ENCODE data around the gene COX10. TPM values are rescaled to one million over a fixed set of nuclear protein-coding genes. Genes with fewer than 3 reads are reported as not detected.
A peak's percentile ranks its signal among the peaks of the same experiment; 100 is the strongest.
"Not testable (repeated sequence)": the region's sequence is repeated elsewhere in the genome, so short reads cannot be mapped to it uniquely, and the experiment has no call there.

COX10 gene
- 19.1 and 20.0 TPM in 2 replicates for total RNA-seq (2021)
- Bru-seq, nascent RNA = percentile 83 among the genes with signal in this experiment
- percentile 66 among the genes with signal in this experiment for BruChase-seq, experiment 1, labeled RNA remaining after a 2-hour chase
- BruChase-seq, experiment 2, labeled RNA remaining after a 6-hour chase = percentile 55 among the genes with signal in this experiment
- long read RNA-seq, transcript COX10-201 (7 exons, 2,873 nt) = major isoform, 61 of 77 reads
- long read RNA-seq, partial matches to known transcripts = 2 of 77 reads
- long read RNA-seq, other reads (novel, unspliced or antisense) = 7 of 77 reads

DNA sequence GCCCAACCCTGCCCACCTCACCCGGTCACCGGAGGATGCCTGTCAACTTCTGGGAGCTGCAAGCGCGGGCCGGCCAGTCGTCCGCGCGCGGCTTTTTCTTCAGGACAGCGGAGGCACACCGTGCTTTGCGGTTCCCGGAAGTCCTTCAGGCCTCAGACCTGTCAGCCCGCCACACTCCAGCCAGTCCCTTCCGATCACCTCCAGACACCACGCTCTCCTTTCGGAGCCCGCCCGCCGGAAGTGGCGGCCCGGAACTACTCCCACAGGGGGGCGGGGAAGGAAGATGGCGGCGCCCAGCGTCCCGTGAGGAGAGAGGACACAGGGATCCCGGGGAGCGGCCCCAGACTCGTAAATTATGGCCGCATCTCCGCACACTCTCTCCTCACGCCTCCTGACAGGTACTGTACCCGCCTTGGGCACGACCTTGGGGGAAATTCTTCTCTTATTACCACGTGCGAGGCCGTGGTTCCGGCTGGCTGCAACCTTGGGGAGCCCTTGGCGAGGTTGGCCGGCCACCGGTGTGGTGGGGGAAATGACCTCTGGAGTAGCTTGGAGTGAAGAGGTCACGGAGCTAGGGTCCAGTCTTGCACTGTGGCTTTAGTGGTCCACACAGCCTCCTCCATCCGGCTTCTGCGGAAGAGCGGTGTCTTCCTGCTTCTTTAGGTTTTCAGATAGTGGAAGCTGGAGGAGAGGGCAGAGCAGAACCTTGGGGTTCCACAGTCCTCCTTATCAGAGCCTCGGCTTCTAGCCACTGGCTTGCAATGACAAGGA lies at the start of gene COX10:
TSS of gene COX10 (plus strand) at position 254 of the 771 bp plus-strand sequence. CDS start at position 356, 102 bp downstream.
- peak; percentile 92 for DNase-seq (ENCODE audit: low spot score)
- H3K27ac ChIP-seq (ENCODE audit: low read depth, low read length, poor library complexity, severe bottlenecking) = peak within 1 kb of the TSS; percentile 91
- peaks cover 6% of the 10 kb centered on the region for H3K4me1 ChIP-seq (ENCODE audit: insufficient read depth, low read length, poor library complexity, severe bottlenecking)
- BruUV-seq (replicated peaks) = no TSS peak
- peaks cover 12% of the 10 kb centered on the region for H3K36me3 ChIP-seq (ENCODE audit: insufficient read depth, low read length, poor library complexity, severe bottlenecking)
- ChIA-PET CTCF (no interaction called here), POLR2A (ENCODE audit: low non-redundant PET) (no interaction called here)
- TF ChIP-seq EZH2 (IDR thresholded peaks at IDR 0.05; ENCODE audit: borderline replicate concordance, low read depth, low read length, poor library complexity, severe bottlenecking) (no peak), CTCF (conservative IDR thresholded peaks at IDR 0.05; ENCODE audit: low read depth, low read length) (no peak)
- H3K27me3 ChIP-seq (replicated peaks; ENCODE audit: insufficient read depth, low read depth, low read length, poor library complexity) = no peaks in the 10 kb centered on the region
- H3K9me3 ChIP-seq (ENCODE audit: low read depth, low read length, poor library complexity, severe bottlenecking) = peaks cover 6% of the 10 kb centered on the region
- intact Hi-C loops (cut with micrococcal nuclease; ENCODE audit: unreplicated experiment) = no loop called here
- peak within 1 kb of the TSS; percentile 92 for H3K4me3 ChIP-seq (ENCODE audit: low read depth, low read length, poor library complexity, severe bottlenecking)

DNA sequence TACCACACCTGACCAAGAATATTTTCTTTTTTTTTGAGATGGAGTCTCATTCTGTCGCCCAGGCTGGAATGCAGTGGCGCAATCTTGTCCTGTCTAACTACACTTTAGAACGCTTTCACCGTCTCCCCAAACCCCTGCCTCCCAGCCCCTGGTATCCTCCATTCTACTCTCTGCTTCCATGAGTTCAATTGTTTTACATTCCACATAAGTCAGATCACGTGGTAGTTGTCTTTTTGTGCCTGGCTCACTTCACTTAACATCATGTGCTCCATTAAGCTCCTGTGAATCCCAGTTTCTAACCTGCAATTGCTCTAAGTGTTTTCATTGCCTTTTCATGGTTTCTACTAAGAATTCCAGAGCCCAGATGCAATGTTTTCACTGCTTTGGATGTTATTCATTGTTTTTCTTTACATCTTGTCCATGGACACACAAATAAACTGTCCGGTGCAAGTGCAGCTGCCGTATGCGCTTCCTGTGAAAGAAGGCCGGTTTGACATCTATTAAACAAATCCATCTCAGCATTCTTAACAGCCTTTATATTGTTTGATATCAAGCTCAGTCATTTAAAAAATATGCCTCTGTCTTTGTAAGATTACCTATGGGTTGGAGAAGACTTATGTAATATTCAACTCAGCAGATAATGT lies 47.5 kb upstream of the COX10 start:
- POLR2A ChIA-PET (ENCODE audit: low non-redundant PET); intact Hi-C loops (cut with micrococcal nuclease; ENCODE audit: unreplicated experiment); H3K4me1 ChIP-seq (ENCODE audit: insufficient read depth, low read length, poor library complexity, severe bottlenecking); CTCF ChIA-PET; H3K27ac ChIP-seq (ENCODE audit: low read depth, low read length, poor library complexity, severe bottlenecking); H3K4me3 ChIP-seq (ENCODE audit: low read depth, low read length, poor library complexity, severe bottlenecking); DNase-seq (ENCODE audit: low spot score); H3K27me3 ChIP-seq (replicated peaks; ENCODE audit: insufficient read depth, low read depth, low read length, poor library complexity); H3K36me3 ChIP-seq (ENCODE audit: insufficient read depth, low read length, poor library complexity, severe bottlenecking); H3K9me3 ChIP-seq (ENCODE audit: low read depth, low read length, poor library complexity, severe bottlenecking); BruUV-seq (replicated peaks): not testable (repeated sequence)

GRCh38 chr17:14029755-14030154 lies 39.5 kb upstream of the COX10 start:
- POLR2A ChIA-PET (ENCODE audit: low non-redundant PET); H3K27me3 ChIP-seq (replicated peaks; ENCODE audit: insufficient read depth, low read depth, low read length, poor library complexity); intact Hi-C loops (cut with micrococcal nuclease; ENCODE audit: unreplicated experiment); CTCF ChIA-PET; BruUV-seq (replicated peaks); H3K36me3 ChIP-seq (ENCODE audit: insufficient read depth, low read length, poor library complexity, severe bottlenecking); H3K9me3 ChIP-seq (ENCODE audit: low read depth, low read length, poor library complexity, severe bottlenecking); DNase-seq (ENCODE audit: low spot score); H3K27ac ChIP-seq (ENCODE audit: low read depth, low read length, poor library complexity, severe bottlenecking); H3K4me1 ChIP-seq (ENCODE audit: insufficient read depth, low read length, poor library complexity, severe bottlenecking); H3K4me3 ChIP-seq (ENCODE audit: low read depth, low read length, poor library complexity, severe bottlenecking): not testable (repeated sequence)

DNA sequence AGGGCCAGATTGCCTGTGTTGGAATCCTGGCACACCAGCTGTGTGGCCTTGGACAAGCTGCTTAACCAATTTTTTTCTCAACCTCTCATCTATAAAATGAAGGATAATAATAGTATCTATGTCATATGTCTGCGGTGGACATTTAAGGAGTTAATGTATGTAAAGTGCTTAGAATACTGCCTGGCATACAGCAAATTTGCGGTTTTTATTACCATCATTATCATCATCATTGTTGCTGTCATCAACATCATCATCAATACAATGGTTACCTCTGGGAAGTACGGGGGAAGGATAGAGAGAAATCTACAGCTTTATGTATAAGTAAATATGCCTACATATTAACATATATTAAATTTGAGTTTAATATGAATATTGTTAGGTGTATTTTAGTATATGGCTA lies 37.1 kb upstream of the COX10 start:
- H3K36me3 ChIP-seq (ENCODE audit: insufficient read depth, low read length, poor library complexity, severe bottlenecking) = no peaks in the 10 kb centered on the region
- no peaks in the 10 kb centered on the region for H3K4me1 ChIP-seq (ENCODE audit: insufficient read depth, low read length, poor library complexity, severe bottlenecking)
- ChIA-PET CTCF (no interaction called here), POLR2A (ENCODE audit: low non-redundant PET) (no interaction called here)
- intact Hi-C loops (cut with micrococcal nuclease; ENCODE audit: unreplicated experiment) = no loop called here
- H3K9me3 ChIP-seq (ENCODE audit: low read depth, low read length, poor library complexity, severe bottlenecking) = no peaks in the 10 kb centered on the region
- H3K27me3 ChIP-seq (replicated peaks; ENCODE audit: insufficient read depth, low read depth, low read length, poor library complexity) = no peaks in the 10 kb centered on the region
- no peak overlapping the region for H3K4me3 ChIP-seq (ENCODE audit: low read depth, low read length, poor library complexity, severe bottlenecking)
- no peak for DNase-seq (ENCODE audit: low spot score)
- TF ChIP-seq CTCF (conservative IDR thresholded peaks at IDR 0.05; ENCODE audit: low read depth, low read length) (no peak), EZH2 (IDR thresholded peaks at IDR 0.05; ENCODE audit: borderline replicate concordance, low read depth, low read length, poor library complexity, severe bottlenecking) (no peak)
- H3K27ac ChIP-seq (ENCODE audit: low read depth, low read length, poor library complexity, severe bottlenecking) = no peak overlapping the region
- BruUV-seq (replicated peaks) = no TSS peak
